Bronchial epithelial cell (primary cell): ENCODE results near the gene NUP62CL. TPM values are rescaled to one million over a fixed set of nuclear protein-coding genes. Genes with fewer than 3 reads are reported as not detected.
"Not testable (repeated sequence)": the region's sequence is repeated elsewhere in the genome, so short reads cannot be mapped to it uniquely, and the experiment has no call there.

Experiments used
- DNase-seq: peaks from one replicate; pipeline ENCODE4 v3.0.0-alpha.2; 2010; ENCODE audit warnings: low read depth
- FAIRE-seq: peaks from 2 replicates; lab custom pipeline; 2011; peaks lifted over from hg19 to GRCh38; lab: Jason Lieb, UNC
- H3K27me3 ChIP-seq: 2 replicates; pipeline ENCODE4 v1.5.1; 2011; ENCODE audit warnings: low read length; ENCODE audit not compliant: control insufficient read depth, insufficient read depth
- H3K36me3 ChIP-seq: 2 replicates; pipeline ENCODE4 v1.5.1; 2011; ENCODE audit warnings: low read length; ENCODE audit not compliant: control insufficient read depth, insufficient read depth
- H3K4me3 ChIP-seq: 2 replicates; pipeline ENCODE4 v1.5.1; 2011; ENCODE audit warnings: mild to moderate bottlenecking, low read depth, low read length, control low read depth
- CTCF ChIP-seq: IDR thresholded peaks from 2 replicates; pipeline ENCODE4 v1.5.1; 2011; ENCODE audit warnings: mild to moderate bottlenecking, moderate library complexity, low read length, control low read depth, inconsistent platforms; ENCODE audit not compliant: insufficient read depth, severe bottlenecking
- total RNA-seq: library from RNA; depleted of rRNA; stranded (reverse); fragments of >200 nt; gene quantifications from 2 replicates; pipeline ENCODE4 v1.2.1, GENCODE V29; 2014

NUP62CL gene
- total RNA-seq, 1 donor from 2014 or later: 3.9 TPM

GRCh38 chrX:107197319-107197718, 8.9 kb downstream of the NUP62CL start:
- no peak for FAIRE-seq
- Histone ChIP-seq H3K36me3 (no peaks in the 10 kb centered on the region), H3K4me3 (no peak overlapping the region), H3K27me3 (no peaks in the 10 kb centered on the region)
- no peak for TF ChIP-seq CTCF
- DNase-seq: no peak

GRCh38 chrX:107171369-107172102, 34.7 kb downstream of the NUP62CL start:
- Histone ChIP-seq H3K4me3 (no peak overlapping the region), H3K27me3 (no peaks in the 10 kb centered on the region), H3K36me3 (no peaks in the 10 kb centered on the region)
- peak; percentile 54 for DNase-seq
- no peak for FAIRE-seq
- TF ChIP-seq CTCF: no peak

GRCh38 chrX:107168712-107169111, 37.5 kb downstream of the NUP62CL start:
- H3K4me3 ChIP-seq: no peak overlapping the region
- no peak for TF ChIP-seq CTCF
- H3K27me3 ChIP-seq: no peaks in the 10 kb centered on the region
- FAIRE-seq (no peak), DNase-seq (no peak)
- no peaks in the 10 kb centered on the region for H3K36me3 ChIP-seq

GRCh38 chrX:107168257-107168656, 38.0 kb downstream of the NUP62CL start:
- no peak for FAIRE-seq

GRCh38 chrX:107167163-107167921, 38.9 kb downstream of the NUP62CL start:
- Histone ChIP-seq H3K36me3 (no peaks in the 10 kb centered on the region), H3K4me3 (no peak overlapping the region), H3K27me3 (no peaks in the 10 kb centered on the region)
- TF ChIP-seq CTCF: no peak
- FAIRE-seq (no peak), DNase-seq (peak; percentile 57)

More at GRCh38 chrX:107168257-107168656, 38.0 kb downstream of the NUP62CL start:
- Histone ChIP-seq H3K27me3 (no peaks in the 10 kb centered on the region), H3K36me3 (no peaks in the 10 kb centered on the region), H3K4me3 (no peak overlapping the region)
- no peak for DNase-seq
- no peak for TF ChIP-seq CTCF

- H3K36me3 ChIP-seq, H3K27me3 ChIP-seq, H3K4me3 ChIP-seq, DNase-seq, FAIRE-seq: not testable (repeated sequence)
Measured at GRCh38 chrX:107157618-107158017, 48.6 kb downstream of the NUP62CL start.

GRCh38 chrX:107155621-107156430, 50.4 kb downstream of the NUP62CL start:
- FAIRE-seq, H3K36me3 ChIP-seq, H3K27me3 ChIP-seq, DNase-seq: not testable (repeated sequence)
- peak overlapping the region; percentile 24 for H3K4me3 ChIP-seq
